OCI-M2 (cell line): ENCODE results near the gene GMDS.

Experiments used
- DNase-seq: peaks from one replicate; lab custom pipeline; 2025; ENCODE audit not compliant: unreplicated experiment; lab: John Stamatoyannopoulos, UW

GMDS gene

DNA sequence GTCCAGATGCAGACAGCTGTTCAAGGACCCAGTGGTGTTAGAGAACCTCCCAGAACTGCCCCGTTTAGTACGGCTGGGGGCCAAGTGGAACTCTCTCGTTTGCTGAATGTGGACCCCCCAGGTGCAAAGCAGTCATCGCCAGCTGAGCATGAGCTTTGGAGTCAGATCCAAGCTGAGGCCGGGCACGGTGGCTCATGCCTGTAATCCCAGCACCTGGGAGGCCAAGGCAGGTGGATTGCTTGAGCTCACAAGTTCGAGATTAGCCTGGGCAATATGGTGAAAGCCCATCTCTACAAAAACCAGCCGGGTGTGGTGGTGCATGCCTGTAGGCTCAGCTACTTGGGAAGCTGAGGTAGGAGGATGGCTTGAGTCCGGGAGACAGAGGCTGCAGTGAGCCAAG is 606.0 kb downstream of the GMDS start:
- no peak for DNase-seq

GRCh38 chr6:1636971-1637871 is 608.2 kb downstream of the GMDS start:
- DNase-seq: no peak

GRCh38 chr6:1636272-1636825 is 609.1 kb downstream of the GMDS start:
- DNase-seq: no peak

DNA sequence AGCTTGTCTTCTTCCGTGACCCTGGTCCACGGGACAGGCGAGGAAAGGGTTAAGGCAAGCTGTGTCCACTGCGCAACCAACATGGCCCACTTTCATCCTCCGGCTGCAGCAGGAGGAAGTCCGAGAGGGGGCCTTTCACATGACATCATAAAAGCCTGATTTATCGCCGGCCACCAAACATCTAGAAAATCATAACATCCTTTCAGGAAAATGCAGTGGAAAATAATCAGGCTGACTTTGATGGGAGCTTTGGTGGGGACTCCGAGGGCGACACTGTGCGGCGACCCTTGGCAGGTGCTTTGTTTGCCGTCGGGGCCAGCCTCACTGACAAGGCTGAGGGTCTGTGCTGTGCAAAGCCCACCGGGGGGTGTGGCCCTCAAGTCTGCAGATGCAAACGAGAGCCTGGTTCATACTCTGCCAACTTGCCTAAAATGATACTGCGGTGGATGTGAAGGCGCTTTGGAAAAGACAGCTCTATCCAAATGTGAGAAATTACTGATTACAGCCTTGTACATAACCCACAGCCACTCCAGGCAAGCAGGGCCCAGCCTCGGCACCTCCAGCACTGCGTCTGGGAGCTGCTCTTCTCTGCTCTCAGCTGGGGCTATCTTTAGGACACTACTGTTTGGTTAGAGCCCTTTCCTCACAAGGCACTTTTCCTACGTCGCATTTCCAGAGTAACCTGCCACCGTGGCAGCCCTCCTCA is 609.9 kb downstream of the GMDS start:
- no peak for DNase-seq

DNA sequence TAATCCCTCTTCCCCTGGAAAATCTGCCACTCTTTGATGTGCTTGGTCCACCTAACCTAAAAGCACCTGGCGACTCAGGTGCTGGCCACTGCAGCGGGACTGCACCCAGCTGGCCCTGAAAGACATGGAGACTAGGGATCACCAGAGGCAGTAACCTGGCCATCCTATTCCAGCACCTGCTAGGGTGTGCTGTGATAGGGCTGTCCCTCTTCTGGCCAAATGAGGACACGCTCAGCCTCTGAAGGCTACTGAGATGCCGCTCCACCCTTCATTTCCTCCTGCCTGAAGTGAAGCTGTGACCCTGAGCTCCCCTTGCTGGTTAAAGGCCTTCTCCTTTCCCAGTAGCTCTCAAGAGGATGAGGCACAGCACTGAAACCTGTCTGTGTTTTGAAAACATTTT is 611.3 kb downstream of the GMDS start:
- no peak for DNase-seq

- DNase-seq: no peak
These were observed 611.9 kb downstream of the GMDS start for GRCh38 chr6:1633366-1634021.

GRCh38 chr6:1631251-1631650 is 614.2 kb downstream of the GMDS start:
- DNase-seq: no peak

DNA sequence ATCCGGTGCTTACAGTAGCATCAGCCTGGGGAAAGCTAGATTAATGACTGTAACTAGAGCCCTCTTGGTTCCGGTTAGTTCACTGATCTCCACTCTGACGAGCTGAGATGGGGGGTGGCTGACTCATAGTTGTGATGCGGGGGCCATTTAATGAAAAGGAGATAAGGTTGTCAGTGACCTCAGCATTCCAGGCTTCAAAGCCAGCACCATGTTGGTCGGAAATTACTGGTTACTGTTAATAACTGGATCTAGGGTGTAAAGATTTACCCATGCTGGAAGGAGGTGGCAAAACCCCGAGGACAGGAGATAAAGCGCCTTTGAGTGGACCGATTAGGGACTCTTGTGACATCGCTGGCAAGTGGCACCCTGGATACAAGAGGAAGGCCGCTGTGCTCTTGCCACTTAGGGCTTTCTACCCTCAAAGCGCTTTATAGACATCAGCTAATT is 614.6 kb downstream of the GMDS start:
- DNase-seq: no peak

DNA sequence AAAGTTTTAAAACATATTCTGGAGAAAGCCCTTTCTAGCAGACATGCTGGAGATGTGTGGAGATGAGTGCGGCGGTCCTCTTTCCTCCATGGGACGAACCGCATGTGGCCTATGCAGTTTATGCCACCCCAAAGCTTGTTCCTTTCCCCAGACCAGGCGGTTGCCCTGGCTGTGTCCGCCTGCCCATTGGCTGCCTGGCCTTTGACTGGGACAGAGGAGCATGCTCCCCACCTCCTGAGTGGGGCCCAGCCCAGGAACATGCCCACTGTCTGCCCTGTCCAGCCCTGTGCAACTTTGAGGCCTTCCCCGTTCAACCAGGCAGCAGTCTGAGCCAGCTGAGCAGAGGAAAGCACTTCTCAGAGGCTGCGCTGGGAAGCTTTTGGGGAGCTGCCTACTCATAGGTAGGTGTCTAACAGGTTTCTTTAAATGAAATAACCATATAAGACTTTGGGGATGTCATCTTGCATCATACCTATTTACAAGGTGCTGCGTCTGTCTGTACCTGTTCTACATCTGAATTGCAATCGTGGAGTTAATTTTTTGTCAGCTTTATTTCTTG is 615.1 kb downstream of the GMDS start:
- no peak for DNase-seq

- DNase-seq: no peak
These were observed 616.1 kb downstream of the GMDS start for GRCh38 chr6:1629316-1629715.

GRCh38 chr6:1627827-1628560 is 617.4 kb downstream of the GMDS start:
- no peak for DNase-seq

GRCh38 chr6:1626481-1626880 is 618.9 kb downstream of the GMDS start:
- no peak for DNase-seq

- no peak for DNase-seq
These were observed 619.5 kb downstream of the GMDS start for GRCh38 chr6:1625794-1626435.

GRCh38 chr6:1624851-1625781 is 620.3 kb downstream of the GMDS start:
- no peak for DNase-seq

DNA sequence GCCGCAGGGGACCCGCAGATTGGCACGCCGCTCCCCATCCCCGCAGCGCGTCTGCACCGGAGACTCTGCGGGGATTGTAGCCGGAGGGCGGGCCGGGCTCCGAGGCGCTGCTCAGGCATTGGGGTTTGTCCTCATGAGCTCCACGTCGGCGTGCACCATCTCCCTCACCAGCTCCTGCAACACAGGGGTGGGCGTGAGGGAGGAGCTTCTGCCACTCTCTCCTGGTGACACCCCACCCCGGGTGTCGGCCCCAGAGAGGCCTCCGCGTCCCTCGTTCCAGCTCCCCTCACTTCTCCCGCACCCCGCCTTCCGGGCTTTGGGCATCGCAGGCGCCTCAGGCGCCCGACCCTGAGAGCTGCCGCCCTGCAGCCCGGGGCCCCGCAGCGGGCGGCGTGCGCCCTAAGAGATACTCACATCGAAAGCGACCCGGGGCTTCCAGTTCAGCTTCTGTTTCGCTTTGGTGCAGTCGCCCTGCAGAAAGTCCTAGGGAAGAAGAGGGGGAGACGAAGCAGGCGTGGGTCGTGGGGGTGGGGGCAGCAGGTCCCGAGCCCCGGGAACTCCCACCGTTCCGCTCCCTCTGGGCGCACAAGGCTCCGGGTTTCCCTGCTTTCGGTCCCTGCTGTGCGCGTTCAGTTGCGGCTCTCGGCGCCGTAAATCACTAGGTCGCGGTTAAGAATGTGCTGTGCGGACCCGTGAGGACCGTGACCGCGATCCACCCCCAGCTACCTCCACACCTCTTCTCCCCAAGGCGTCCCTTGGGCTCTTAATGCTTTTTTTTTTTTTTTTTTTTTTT is 621.2 kb downstream of the GMDS start:
- no peak for DNase-seq

DNA sequence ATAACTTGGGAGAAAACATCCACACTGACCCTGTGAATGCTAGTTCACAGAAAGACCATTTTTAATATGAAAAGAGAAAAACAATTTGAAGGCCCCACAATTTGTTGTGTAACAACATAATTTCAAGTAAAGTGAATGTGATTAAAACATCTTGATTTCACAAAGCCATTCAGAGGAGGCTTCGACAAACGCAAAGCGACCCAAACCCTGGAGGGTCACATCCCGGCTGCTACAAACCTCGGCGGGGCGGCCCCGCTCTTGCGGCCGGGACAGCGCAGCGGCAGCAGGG is 621.7 kb downstream of the GMDS start:
- no peak for DNase-seq

DNA sequence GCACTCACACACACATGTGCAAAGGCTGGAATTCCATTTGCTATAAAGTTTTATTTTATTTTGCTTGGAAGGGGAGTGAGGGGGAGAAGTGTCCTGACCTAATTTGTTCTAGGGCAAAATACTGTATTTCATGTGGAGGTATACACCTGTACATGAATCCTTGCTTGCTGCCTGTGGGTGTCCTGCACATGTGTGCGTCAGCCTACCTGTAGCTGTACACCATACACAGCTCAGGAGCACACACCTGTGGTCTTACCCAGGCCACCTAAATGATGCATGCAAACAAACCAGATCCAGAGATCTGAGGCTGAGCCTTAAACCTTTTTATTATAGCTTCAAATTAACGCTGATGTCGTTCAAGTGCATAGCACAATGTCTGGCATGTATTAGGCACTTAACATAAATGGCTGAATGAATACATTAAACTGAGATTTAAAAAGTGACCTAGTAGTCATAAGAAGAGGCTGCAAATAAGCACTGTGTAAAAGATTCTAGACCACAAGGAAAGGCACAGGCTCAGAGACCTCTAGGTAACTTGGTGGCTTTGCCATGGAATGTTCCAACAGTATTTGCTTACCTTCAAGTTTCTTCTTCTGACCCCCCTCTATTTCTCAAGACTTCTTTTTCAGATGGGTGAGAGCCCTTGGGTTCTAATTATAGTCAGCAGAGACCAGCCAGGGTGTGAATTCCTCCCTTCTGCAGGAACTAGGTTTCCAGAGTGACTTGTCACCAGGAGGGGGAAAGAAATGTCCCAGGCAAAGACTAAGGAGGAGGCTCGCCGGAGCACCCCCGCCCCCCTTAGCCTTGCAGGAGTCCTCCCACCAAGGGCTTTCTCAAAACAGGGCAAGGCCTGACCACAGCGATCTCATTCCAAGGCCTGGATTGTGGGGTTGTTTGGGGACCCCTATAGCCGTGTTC is 622.3 kb downstream of the GMDS start:
- DNase-seq: no peak
